G401.6 (cell line): ENCODE data around the gene AIG1.
"Not testable (repeated sequence)": the region's sequence is repeated elsewhere in the genome, so short reads cannot be mapped to it uniquely, and the experiment has no call there.

Source experiments
- FAIRE-seq: peaks from 2 replicates; lab custom pipeline; 2012; peaks lifted over from hg19 to GRCh38; lab: Jason Lieb, UNC

Gene AIG1

GRCh38 chr6:143128681-143129015 lies 68.0 kb downstream of the AIG1 start:
- FAIRE-seq = no peak

- no peak for FAIRE-seq
Measured at GRCh38 chr6:143130928-143131327, 70.2 kb downstream of the AIG1 start.

- no peak for FAIRE-seq
Measured at GRCh38 chr6:143135325-143135724, 74.6 kb downstream of the AIG1 start.

- FAIRE-seq = no peak
Measured at GRCh38 chr6:143135797-143136561, 75.3 kb downstream of the AIG1 start.

DNA sequence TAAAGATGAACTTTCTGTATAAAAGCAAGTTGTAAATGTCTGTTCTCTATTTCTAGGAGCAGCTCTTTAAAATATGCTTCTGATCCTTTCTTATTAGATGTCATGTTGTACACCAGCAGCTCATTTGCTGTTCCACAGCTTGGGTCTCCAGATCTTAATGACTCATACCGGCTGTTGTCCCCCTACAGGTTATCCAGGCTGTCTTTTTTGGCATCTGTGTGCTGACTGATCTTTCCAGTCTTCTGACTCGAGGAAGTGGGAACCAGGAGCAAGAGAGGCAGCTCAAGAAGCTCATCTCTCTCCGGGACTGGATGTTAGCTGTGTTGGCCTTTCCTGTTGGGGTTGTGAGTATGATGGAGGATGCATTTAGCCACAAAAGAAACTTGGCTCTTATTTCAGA lies 76.0 kb downstream of the AIG1 start:
- no peak for FAIRE-seq

GRCh38 chr6:143139239-143139784 lies 78.6 kb downstream of the AIG1 start:
- FAIRE-seq = no peak

DNA sequence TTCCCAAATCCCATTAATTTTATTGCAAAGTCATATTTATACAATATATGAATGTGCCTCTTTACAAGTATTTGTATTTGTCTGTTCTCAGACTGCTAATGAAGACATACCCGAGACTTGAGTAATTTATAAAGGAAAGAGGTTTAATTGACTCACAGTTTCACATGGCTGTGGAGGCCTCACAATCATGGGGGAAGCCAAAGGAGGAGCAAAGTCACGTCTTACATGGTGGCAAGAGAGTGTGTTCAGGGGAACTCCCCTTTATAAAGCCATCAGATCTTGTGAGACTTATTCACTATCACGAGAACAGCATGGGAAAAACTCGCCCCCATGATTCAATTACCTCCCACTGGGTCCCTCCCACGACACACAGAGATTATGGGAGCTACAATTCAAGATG lies 79.2 kb downstream of the AIG1 start:
- FAIRE-seq = not testable (repeated sequence)

DNA sequence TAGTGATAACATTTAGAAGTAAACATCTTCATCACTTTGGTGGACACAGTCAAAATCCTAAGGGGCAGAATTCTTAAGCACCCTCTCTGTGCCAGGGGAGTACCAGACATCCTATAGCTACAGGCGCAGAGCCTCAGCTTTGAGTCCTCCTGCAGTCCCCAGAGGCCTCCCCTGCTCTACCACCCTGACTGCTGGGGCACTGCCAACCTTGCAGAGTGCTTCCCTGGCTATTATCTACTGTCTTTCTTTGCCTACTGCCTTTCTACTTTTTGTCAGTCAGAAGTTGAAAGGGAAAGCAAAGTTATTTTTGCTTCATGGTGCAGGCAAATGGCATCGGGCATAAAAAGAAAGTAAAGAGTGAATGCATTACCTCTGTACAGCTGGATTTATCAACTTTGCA lies 80.1 kb downstream of the AIG1 start:
- FAIRE-seq = no peak

DNA sequence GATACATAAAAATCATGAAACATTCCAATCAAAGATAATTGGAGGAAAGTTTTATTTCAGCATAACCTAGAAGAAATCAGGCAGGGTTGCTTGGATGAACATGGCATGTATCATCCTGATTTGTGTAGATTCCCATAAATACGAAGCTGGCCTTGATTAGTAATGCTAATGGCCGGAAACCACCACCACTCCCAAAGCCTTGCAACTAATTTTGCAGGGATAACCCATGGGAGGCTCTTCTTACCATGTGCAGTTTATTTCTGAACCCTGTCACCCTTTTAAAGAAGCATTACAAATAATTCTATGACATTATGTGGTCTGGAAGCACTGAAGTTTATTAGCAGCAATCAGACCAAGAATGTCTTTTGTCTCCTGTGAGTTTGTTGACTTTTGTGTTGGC lies 80.8 kb downstream of the AIG1 start:
- no peak for FAIRE-seq

DNA sequence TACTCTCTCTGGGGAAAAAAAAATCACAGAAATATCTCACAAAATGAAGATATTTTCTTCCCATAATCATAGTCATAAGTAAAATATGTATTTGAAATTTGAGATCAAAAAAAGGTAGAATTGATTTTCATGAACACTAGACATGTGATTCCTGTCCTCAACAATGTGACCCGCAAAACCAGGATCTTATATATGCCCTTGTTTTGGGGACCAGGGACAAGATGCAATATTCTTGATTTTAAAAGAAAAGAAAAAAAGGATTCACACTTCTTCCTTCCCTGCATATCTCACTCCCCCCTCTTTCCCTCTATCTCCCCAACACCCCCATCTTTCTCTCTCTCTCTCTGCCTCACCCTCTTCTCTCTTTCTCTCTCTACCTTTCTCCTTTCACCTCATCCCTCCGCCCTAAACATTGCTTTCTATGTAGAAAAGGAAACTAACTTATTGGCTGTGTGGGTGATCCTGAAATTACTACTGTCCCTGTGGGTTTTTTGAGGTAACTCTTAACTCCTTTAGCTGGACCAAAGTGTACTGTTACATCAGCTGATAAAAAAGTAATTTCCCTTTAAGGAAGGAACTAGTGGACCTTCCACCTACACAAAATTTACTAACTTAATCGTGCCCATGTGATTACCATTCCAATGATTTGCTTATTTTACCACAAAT lies 85.6 kb downstream of the AIG1 start:
- FAIRE-seq = no peak

DNA sequence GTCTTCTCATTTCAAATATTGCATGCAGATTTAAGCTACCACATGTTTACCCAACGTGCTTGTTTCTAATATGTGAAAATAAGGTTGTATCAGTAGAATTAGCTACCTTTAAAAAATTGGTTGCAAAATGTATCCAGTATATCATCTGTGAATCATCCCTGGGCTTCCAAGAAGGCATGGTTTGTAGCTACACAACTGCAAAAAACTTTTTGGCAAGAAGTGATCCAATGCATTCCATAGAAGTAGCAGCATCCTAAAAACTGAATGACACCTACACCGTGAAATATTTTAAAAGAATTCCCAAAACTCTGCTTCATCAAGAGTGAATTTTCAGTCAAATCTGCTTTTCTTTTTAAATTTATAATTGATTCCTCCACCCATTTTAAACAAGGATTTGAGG lies 89.1 kb downstream of the AIG1 start:
- no peak for FAIRE-seq

DNA sequence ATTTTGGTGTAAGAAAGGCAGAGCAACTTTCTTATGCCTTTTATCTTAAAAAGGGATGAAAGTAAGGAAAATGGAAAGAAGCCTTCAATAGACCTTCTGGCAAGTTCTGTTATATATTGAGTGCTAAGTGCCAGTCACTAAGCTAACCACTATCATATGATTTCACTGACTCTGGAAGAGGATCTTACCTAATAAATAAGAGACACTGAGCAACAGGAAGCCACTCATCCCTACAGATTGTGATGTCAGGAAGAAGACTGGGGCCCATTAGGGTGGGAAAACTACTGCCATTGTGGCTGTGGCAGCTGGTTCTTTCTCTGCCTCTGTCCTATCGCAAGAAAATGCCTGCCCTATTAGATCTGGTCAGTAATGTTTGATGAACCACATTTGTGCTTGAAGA lies 89.6 kb downstream of the AIG1 start:
- FAIRE-seq = no peak

DNA sequence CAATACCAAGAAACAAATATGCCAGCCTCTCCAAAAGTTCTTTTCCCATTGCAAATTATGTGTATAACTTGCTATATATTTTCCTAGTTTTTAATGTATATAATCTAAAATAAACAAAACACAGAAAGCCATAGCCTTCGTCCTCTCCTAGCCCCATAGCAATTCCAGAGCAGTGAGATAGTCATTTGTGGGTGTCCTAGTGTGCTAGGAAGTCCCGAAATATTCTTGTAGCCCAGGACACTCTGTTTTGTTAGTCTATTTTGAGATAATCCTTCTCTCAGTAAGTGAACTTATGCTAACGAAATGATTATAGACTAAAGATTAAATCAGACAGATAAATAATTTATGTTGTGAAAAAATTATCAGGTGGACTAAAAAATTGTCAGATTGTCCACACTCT lies 90.7 kb downstream of the AIG1 start:
- no peak for FAIRE-seq

- no peak for FAIRE-seq
Measured at GRCh38 chr6:143155681-143156080, 95.0 kb downstream of the AIG1 start.

DNA sequence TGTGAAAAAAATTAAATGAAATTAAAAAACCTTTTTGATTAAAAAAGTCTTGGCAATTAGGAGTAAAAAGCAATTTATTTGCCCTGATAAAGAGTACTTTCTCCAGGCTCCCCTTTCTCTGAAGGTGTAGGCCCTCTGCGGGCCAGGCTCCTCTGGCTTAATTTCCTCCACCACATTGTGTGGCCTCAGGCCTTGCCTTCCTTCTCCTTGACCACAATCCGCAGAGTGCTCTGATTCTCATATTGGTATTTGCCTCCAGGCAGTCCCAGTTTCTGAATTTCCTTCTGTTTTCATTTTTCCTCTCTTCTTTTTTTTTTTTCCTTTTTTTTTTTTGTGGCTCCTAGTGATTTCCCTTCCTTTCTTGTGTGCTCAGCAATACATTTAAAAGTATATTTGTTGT lies 96.4 kb downstream of the AIG1 start:
- FAIRE-seq = no peak

GRCh38 chr6:143158113-143158581 lies 97.5 kb downstream of the AIG1 start:
- FAIRE-seq = no peak

- no peak for FAIRE-seq
Measured at GRCh38 chr6:143159001-143159400, 98.3 kb downstream of the AIG1 start.

GRCh38 chr6:143160015-143160414 lies 99.3 kb downstream of the AIG1 start:
- FAIRE-seq = no peak

- no peak for FAIRE-seq
Measured at GRCh38 chr6:143160439-143161220, 99.9 kb downstream of the AIG1 start.

DNA sequence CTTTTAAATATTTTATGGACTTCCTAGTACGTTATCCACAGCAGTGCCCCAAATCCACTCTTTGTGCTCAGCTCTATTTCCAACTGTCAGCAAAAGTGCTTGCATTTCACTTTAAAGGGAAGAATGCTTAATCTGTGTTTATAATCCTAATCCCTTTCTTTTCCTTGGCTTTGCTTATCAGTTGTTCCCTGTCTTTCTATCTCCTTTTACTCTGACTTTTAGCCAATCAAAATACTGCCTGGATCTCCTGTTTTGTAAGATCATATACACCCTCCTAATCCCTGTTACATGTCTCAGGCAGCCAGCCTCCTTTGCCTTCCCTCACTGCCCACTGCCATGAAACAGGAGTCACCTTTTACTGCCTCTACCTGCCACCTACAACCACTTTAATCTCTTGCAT lies 102.9 kb downstream of the AIG1 start:
- no peak for FAIRE-seq

DNA sequence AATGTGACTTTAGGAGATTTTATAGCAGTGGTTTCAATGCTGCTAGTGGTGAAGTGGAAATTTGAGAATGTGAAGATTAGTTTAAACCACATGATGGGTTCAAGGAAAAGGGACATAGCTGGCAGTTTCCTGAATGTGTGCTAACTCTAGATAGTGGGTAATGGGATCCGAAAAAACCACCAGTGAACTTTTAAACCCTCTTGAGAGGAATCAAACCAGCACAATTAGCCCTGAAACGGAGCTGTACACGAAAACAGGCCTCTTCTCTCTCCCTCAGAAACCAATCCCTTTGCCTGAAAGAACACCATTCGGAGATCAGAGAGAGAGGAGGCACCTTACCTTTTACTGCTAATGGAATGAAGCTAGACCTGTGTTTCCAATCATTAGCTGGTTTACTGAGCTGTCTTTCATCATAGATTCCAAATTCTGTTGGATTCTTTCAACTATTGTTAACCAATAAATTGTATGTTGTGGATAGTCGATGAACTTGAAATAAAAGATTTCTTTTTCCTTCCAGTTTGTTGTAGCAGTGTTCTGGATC lies 103.9 kb downstream of the AIG1 start:
- no peak for FAIRE-seq

- no peak for FAIRE-seq
Measured at GRCh38 chr6:143165315-143165855, 104.7 kb downstream of the AIG1 start.
